GM12864 (cell line): ENCODE results near the gene OSBPL3.

Experiments
- DNase-seq: peaks from one replicate; pipeline ENCODE4 v3.0.0-alpha.2; 2011; ENCODE audit warnings: low read depth
- H3K4me3 ChIP-seq: 2 replicates; pipeline ENCODE4 v1.5.1; 2011; ENCODE audit warnings: mild to moderate bottlenecking, low read depth, low read length, control low read depth
- CTCF ChIP-seq: IDR thresholded peaks from 2 replicates; pipeline ENCODE4 v1.5.1; 2011; ENCODE audit warnings: low read depth, mild to moderate bottlenecking, moderate library complexity, low read length, control low read depth, inconsistent platforms; ENCODE audit errors: missing control alignments

The OSBPL3 gene

GRCh38 chr7:24869572-24869971, 110.4 kb downstream of the OSBPL3 start:
- no peak for DNase-seq
- no peak for TF ChIP-seq CTCF
- no peak overlapping the region for H3K4me3 ChIP-seq

GRCh38 chr7:24868741-24869140, 111.2 kb downstream of the OSBPL3 start:
- no peak for TF ChIP-seq CTCF
- H3K4me3 ChIP-seq: no peak overlapping the region
- DNase-seq: no peak

- DNase-seq: no peak
- TF ChIP-seq CTCF: no peak
- H3K4me3 ChIP-seq: no peak overlapping the region
These were observed 113.9 kb downstream of the OSBPL3 start for GRCh38 chr7:24866004-24866615.

DNA sequence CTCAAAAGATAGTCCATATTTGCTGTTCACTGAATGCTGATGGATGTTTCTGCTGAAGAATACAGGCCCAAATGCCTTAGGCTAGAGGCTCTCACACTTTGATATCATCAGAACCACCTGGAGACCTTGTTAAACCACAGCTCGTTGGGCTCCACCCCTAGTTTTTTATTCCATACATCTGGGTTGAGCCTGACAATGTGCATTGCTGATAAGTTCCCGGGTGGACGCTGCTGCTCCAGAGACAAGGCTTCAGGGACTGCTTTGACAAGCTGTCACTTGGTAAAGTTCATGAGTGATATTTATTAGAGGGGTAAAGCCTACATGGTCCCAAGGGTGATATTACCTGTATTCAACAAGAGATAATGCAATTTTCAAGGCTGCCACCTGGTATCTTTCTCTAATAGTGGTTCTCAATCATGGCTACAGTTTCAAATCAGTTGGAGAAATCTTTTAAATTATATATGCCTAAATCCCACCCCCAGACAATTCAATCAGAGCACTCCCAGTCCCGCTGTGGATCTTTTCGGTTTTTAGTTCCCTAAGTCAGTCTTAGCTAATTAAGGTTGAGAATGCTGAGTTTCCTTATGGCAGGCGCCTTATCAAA, 115.7 kb downstream of the OSBPL3 start:
- DNase-seq: no peak
- no peak for TF ChIP-seq CTCF
- no peak overlapping the region for H3K4me3 ChIP-seq

DNA sequence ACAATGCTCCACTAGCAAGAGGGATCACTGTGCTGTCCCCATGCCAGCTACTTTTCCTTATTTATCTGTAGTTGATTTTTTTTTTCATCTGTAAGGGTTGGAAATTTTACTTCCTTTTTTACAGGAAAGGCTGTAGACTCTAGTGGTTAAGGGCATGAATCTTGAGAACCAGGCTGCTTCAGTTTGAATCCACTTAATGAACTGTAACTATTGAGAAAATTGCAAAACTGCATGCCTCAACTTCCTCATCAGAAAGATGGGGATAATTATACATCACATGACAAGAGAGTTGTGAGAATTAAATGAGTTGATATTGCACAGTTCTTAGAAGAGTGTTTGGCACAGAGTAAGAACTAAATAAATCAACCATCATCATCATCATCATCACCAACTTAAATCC, 116.4 kb downstream of the OSBPL3 start:
- no peak for DNase-seq
- no peak overlapping the region for H3K4me3 ChIP-seq
- no peak for TF ChIP-seq CTCF

DNA sequence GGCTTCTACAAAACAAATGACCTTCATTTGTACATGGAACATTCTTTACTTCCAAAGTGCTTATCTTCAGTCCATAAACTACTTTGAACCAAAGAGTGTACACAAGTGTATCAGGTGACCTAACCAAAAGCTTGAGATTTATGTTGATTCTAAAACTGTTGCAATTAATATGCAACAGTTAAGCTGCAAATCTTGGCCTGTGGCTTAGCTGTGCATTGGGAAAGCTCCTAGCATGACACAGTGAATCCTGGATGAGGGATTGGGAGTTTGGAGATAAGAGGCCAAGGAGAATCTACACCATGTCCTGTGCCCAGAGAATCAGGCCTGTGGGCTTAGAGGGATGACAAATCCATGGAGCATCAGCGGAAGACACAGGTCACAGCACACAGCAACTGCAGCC, 117.5 kb downstream of the OSBPL3 start:
- no peak for DNase-seq
- no peak for TF ChIP-seq CTCF
- H3K4me3 ChIP-seq: no peak overlapping the region

GRCh38 chr7:24861336-24861735, 118.6 kb downstream of the OSBPL3 start:
- no peak for TF ChIP-seq CTCF
- no peak for DNase-seq
- H3K4me3 ChIP-seq: no peak overlapping the region
